Caki2 (cell line): ENCODE results near the gene MGP. TPM values are rescaled to one million over a fixed set of nuclear protein-coding genes. Genes with fewer than 3 reads are reported as not detected.

Source experiments
- DNase-seq: peaks from one replicate; pipeline ENCODE4 v3.0.0-alpha.2; 2015; ENCODE audit warnings: low read depth
- in situ Hi-C: cut with HindIII; loops from 2 replicates; pipeline ENCODE4 v1.10.0; 2016; ENCODE audit warnings: low sequenced_read_pairs, low pct_unique_long_range_greater_than_20kb, mixed read lengths
- total RNA-seq: library from RNA; depleted of rRNA; stranded (reverse); fragments of >200 nt; shearing (Covaris generic); gene quantifications from 2 replicates; pipeline ENCODE4 v1.2.3, GENCODE V29; 2014; ENCODE audit warnings: low replicate concordance; rRNA removed

Gene MGP
- total RNA-seq: not detected in 2 replicates

- DNase-seq: no peak
- in situ Hi-C loops: no loop called here
These were observed at the start of gene MGP for GRCh38 chr12:14885718-14886221. Gene MGP, minus strand, starts transcription at chr12:14885854. Its CDS starts 63 bp downstream, at chr12:14885791.

- in situ Hi-C loops: no loop called here
These were observed 49.4 kb upstream of the MGP start for GRCh38 chr12:14935031-14935430.

GRCh38 chr12:14934511-14934910 lies 48.9 kb upstream of the MGP start:
- in situ Hi-C loops: no loop called here
- no peak for DNase-seq

More at GRCh38 chr12:14935031-14935430, 49.4 kb upstream of the MGP start:
- DNase-seq: peak; percentile 22

- in situ Hi-C loops: no loop called here
- DNase-seq: no peak
These were observed 46.3 kb upstream of the MGP start for GRCh38 chr12:14931791-14932560.

GRCh38 chr12:14931359-14931758 lies 45.7 kb upstream of the MGP start:
- DNase-seq: no peak
- in situ Hi-C loops: no loop called here

- peak; percentile 46 for DNase-seq
- in situ Hi-C loops: no loop called here
These were observed 44.6 kb upstream of the MGP start for GRCh38 chr12:14930299-14930698.

GRCh38 chr12:14928931-14929330 lies 43.3 kb upstream of the MGP start:
- in situ Hi-C loops: no loop called here
- no peak for DNase-seq

- in situ Hi-C loops: no loop called here
- no peak for DNase-seq
These were observed 41.6 kb upstream of the MGP start for GRCh38 chr12:14927267-14927666.

- in situ Hi-C loops: no loop called here
- DNase-seq: no peak
These were observed 38.9 kb upstream of the MGP start for GRCh38 chr12:14924541-14924940.

GRCh38 chr12:14923944-14924343 lies 38.3 kb upstream of the MGP start:
- no peak for DNase-seq
- in situ Hi-C loops: no loop called here

- DNase-seq: no peak
These were observed 35.6 kb upstream of the MGP start for GRCh38 chr12:14921218-14921617.

GRCh38 chr12:14920475-14921126 lies 34.9 kb upstream of the MGP start:
- DNase-seq: no peak
- in situ Hi-C loops: no loop called here

More at GRCh38 chr12:14921218-14921617, 35.6 kb upstream of the MGP start:
- in situ Hi-C loops: no loop called here

- DNase-seq: no peak
- in situ Hi-C loops: no loop called here
These were observed 33.8 kb upstream of the MGP start for GRCh38 chr12:14919455-14919854.

GRCh38 chr12:14915736-14916135 lies 30.1 kb upstream of the MGP start:
- in situ Hi-C loops: no loop called here
- no peak for DNase-seq

GRCh38 chr12:14913381-14913781 lies 27.7 kb upstream of the MGP start:
- in situ Hi-C loops: no loop called here

GRCh38 chr12:14911131-14911530 lies 25.5 kb upstream of the MGP start:
- in situ Hi-C loops: no loop called here
- DNase-seq: no peak

More at GRCh38 chr12:14913381-14913781, 27.7 kb upstream of the MGP start:
- no peak for DNase-seq

- no peak for DNase-seq
These were observed 24.6 kb upstream of the MGP start for GRCh38 chr12:14910090-14910915.

GRCh38 chr12:14907953-14908352 lies 22.3 kb upstream of the MGP start:
- DNase-seq: no peak
- in situ Hi-C loops: no loop called here

More at GRCh38 chr12:14910090-14910915, 24.6 kb upstream of the MGP start:
- in situ Hi-C loops: no loop called here

GRCh38 chr12:14906114-14906513 lies 20.5 kb upstream of the MGP start:
- in situ Hi-C loops: no loop called here
- DNase-seq: no peak
